Glomerular visceral epithelial cell (primary cell): ENCODE measurements around the gene CCDC183.
A peak's percentile ranks its signal among the peaks of the same experiment; 100 is the strongest.
"Not testable (repeated sequence)": the region's sequence is repeated elsewhere in the genome, so short reads cannot be mapped to it uniquely, and the experiment has no call there.

ENCODE experiments used
- DNase-seq: peaks from one replicate; pipeline ENCODE4 v3.0.0-alpha.2; 2016; ENCODE audit errors: extremely low spot score

The CCDC183 gene

DNA sequence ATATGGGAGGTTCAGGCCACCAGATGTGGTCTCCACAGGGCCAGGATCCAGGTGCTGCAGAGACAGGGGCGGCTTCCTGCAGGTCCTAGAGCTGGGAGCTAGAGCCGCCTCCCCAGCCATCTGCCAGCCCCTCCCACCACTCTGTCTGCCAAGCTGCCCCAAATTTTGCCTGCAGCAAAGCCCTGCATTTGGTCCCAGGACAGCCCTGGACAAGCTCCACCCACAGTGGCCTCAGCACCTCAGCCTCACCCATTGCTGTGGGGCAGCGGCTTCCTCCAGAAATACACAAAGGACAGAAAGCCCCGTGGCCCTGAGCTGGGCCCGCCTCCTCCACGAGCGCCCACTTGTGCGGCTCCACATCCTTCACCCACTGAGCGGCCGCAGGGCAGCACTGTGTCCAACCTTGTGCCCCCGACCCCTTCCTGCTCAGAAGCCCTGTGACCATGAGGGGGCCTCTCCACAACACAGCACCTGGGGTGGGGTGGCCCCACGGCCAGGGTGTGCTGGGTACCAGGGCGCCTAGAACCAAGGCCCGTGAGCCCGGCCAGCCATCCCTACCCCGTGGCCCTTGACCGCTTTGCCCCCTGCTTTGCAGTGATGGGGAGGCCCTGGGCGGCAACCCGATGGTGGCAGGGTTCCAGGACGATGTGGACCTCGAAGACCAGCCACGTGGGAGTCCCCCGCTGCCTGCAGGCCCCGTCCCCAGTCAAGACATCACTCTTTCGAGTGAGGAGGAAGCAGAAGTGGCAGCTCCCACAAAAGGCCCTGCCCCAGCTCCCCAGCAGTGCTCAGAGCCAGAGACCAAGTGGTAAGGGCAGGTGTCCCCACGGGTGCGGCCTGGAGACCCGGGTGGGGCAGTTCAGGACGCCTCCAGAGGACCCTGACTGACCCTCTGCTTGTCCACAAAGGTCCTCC, 42.4 kb downstream of the CCDC183 start:
- no peak for DNase-seq

DNA sequence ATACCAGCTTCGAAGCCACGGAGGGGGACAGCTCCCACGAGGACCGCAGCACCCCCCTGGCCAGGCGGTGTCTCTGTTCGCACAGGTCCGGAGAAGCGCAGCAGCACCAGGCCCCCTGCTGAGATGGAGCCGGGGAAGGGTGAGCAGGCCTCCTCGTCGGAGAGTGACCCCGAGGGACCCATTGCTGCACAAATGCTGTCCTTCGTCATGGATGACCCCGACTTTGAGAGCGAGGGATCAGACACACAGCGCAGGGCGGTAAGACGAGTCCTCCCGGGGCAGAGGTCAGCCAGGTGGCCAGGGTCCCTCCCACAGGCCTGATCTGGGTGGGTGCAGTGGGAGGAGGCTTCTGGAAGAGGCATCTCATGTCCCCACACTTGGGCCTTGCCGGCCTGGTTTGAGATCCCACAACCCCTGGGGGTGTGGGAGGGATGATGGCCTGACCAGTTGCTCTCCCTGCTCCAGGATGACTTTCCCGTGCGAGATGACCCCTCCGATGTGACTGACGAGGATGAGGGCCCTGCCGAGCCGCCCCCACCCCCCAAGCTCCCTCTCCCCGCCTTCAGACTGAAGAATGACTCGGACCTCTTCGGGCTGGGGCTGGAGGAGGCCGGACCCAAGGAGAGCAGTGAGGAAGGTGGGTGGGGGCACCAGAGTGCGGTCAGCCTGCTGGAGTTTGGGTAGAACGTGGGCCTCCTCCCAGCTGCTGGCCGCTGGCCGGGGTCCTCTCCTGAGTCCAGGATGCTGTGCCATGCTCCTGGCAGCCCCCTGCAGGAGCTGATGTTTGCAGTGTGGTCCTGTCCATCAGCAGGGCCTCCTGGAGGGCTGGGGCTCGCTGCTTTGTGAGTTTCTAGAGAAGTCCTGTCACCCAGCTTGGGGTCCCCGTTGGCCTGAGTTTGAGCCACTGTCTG, 43.3 kb downstream of the CCDC183 start:
- DNase-seq = no peak

DNA sequence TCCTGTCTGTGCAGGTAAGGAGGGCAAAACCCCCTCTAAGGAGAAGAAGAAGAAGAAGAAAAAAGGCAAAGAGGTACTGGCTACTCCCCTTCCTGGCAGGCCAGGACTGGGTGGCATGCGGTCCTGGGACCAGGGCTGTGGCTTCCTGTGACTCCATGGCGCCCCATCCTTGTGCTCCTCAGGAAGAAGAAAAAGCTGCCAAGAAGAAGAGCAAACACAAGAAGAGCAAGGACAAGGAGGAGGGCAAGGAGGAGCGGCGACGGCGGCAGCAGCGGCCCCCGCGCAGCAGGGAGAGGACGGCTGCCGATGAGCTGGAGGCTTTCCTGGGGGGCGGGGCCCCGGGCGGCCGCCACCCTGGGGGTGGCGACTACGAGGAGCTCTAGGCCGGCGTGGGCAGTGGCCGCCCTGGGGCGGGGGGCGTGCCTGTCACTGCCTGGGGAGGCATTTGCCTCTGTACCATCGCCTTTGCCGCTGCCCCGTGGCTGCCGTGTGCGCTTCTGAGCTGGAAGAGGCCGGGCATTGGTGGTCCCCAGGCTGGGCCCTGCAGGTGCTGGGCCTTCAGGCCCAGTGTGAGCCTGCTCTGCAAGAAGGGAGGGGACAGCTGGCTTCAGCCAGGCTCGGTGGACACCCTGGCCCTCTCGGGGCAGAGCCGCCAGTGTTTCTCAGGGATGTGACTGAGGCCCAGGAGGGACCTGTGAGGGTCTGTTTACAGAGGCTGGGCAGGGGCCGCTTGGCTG, 44.2 kb downstream of the CCDC183 start:
- no peak for DNase-seq

DNA sequence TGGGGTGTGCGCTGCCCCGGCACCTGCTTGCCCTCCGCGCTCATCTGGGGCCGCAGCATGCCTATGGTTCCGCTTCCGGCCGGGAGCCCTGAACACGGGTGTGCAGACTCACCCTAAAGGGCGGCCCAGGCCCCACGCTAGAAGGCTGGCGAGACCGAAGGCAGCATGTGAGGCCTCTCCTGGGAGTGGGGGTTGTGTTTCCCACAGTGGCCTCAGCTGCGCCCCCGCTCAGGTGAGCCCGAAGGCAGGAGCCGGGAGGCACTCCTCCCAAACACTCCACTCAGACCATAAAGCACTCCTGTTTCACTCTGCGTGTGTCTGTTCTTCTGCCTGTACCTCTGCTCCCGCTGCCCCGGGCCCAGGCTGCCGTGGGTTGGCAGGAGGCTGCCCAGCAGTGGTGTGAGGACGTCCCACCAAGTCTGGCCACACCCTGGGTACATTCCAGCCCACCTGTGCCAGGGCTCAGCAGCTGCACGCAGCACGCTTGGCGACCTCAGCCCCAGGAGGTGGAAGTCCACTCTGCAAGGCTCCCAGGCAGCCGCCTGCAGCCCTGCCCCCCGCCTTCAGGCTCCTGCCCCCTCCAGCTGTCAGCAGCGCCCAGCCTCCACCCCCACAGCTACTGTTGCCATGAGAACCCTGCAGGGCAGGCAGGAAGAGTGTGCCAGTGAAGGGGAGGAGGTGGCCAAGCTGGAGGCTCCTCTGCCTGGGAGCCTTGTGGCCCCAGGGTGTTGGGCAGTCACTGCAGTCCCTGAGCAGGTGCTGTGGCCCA, 44.9 kb downstream of the CCDC183 start:
- DNase-seq = peak; percentile 86

DNA sequence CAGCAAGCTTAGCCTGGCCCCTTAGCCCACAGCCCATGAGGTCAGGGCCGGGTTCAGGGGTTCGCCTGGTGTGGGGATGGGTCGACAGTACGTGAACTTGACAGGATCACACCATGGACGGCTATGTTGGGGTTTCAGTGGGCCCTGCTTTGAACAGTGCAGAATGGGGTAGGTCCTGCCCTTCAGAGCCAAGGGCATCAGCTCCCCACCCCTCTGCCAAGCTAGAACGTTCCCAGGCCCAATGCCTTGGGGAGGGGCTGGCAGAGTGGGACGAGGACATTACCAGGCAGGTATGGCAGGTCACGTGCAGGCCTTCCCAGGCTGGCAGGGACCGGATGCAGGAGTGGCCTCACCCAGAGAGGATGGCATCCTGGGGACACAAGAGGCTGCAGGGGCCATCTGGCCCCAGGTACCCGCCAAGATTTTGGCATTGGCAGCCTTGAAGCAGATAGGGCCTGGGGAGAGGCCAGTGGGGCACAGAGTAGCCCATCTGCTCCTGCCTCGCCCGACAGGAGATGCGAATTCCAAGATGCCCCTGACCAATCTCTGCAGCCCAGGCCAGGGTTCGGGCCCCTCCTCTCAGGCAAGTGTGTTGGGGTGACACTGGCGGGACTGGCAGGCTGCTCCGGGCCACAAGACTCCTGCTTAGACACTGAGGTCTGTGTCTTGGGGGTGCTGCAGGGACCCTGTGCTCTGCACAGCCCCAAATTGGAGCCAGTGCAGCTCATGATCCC, 45.7 kb downstream of the CCDC183 start:
- not testable (repeated sequence) for DNase-seq

DNA sequence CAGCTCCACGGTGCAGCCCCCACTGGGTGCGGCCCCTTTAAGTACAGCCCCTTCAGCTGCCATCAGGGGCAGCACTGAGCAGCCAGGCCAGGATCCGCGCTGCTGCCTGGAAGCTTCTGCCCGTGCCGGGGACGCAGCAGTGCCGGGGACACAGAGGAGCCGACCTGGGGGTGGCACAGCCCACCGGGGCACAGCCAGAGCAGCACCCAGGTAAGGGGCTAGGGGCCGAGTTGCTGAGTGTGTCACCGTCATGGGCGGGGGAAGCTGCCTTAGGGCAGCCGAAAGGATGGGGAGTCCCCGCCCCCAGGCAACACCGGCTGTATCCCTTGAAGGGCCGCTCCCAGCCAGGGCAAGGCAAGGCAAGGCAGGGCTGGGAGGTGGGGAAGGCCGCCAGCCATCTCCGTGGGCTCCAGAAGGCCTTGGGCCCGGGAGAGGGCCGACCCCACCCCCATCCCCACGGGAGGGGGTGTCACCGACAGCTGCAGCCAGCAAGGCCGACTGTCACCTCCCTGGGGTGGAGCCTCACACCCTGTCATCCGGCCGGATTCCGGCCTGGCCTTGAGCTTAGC, 46.3 kb downstream of the CCDC183 start, which contains the start of gene AJM1:
Gene AJM1 (plus strand): TSS at position 99 of the 569 bp plus-strand sequence. CDS start 1,937 bp downstream, outside the sequence.
- peak; percentile 82 for DNase-seq

DNA sequence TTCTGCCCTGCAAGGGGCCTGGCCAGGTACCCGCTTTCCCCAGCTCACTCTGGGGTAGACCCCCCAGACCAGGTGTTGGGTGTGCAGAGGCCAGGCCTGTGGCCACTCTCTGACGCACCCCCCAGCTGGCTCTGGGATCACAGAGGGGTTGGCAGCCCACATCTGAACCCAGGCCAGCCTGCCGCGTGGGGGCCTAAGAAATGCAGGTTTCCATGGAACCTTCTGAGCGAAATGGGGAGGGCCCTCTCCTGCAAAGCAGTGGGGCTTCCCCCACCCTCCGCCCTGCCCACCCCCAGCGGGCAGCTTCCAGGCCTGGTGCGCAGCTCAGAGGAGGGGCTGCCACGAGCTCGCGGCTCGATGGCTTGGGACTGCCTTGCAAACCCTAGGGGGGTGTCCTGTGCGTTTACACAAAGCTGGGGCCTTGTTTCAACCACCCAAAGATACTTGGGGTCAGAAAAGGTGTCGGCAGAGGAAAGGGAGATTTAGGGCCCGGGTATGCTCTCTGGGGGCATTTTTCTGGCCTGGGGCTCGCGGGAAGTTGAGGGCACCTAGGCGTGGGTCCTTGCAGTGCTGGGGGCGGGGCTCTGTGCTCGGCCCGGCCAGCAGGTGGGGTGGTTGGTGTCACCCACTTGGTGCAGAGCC, 47.1 kb downstream of the CCDC183 start:
- DNase-seq = not testable (repeated sequence)

DNA sequence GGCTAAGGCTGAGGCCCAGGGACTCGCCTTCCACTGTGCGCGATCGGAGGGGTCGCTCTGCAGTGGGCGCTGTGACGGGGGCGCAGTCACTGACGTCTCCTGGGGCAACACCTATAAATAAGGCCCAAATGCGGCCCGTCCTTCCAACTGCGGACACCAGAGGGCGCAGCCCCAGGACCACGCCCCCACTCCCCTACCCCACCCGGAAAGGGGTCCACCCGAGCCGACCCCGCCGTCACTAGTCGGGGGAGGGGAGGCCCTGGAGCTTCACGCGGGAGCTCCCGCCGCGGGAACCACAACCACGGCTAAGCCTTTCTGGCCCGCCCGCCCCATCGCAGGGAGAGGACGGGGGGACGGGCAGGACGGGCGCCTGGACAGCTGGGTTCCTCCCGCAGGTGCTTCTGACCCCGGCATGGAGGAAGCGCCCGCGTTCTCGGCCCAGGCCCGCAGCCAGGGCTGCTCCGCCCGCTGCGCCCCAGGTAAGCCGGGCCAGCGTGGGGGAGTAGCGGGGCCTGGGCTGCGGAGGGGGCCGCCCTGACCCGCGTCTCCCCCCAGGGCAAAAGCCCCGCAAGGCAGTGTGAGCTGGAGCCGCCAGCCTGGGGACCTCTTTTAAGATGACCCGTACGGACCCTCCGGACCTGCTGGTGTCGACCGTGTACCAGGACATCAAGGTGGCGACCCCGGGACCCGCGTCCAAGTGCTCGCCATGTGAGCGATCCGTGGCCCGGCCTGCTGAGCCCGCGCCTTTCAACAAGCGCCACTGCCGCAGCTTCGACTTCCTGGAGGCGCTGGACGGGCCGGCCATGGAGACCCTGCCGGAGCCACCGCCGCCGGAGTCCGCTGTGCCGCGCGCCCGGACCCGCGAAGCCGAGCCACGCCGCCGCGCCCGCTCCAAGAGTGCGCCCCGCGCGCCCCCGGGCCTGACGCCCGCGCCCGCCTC, 47.9 kb downstream of the CCDC183 start:
- DNase-seq = not testable (repeated sequence)

DNA sequence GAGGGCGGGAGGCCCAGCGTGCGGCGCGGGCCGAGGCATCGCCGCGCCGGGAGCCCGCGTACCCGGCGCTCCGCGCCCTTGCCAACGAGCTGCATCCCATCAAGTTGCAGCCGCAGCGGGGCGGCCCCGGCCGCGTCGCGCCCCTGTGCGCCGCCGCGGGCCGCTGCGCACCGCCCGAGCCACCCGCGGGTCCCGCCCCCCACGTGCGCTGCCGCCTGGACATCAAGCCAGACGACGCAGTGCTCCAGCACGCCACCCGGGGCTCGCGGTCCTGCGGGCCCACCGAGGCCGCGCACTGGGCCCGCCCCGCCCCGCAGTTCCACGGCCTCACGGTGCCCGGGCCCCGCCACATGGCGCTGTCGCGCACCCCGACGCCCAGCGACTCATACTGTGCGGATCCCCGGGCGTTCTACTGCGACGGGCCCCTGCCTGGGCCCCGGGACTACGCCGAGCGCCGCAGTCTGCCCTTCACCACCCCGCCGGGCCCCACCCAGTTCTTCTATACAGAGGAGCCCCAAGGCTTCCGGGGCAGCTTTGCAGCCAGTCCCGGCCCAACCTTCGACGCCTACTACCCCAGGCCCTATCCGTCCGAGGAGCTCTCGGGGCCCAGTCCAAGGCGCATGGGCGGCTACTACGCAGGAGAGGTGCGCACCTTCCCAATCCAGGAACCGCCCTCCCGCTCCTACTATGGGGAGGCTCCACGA, 48.8 kb downstream of the CCDC183 start:
- no peak for DNase-seq

DNA sequence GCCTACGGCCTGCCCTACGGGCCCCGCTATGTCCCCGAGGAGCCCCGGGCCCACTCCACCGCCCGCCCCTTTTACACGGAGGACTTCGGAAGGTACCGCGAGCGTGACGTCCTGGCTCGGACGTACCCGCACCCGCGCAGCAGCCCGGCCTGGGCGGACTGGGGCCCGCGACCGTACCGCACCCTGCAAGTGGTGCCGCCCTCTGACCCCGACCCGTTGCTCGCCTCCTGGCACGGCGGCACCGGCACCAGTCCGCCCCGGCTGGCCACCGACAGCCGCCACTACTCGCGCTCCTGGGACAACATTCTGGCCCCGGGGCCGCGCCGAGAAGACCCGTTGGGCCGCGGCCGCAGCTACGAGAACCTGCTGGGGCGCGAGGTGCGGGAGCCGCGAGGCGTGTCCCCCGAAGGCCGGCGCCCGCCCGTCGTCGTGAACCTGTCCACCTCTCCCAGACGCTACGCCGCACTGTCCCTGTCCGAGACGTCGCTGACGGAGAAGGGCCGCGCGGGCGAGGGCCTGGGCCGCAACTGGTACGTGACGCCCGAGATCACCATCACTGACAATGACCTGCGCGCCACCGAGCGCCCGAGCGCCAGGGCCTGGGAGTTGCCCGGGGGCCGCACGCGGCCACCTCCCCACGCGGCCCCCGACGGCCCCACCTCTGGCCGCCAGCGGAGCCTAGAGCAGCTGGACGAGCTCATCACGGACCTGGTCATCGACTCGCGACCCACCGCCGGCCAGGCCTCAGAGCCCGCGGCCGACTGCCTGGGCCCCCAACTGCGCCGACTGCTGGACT, 49.5 kb downstream of the CCDC183 start:
- DNase-seq = no peak

DNA sequence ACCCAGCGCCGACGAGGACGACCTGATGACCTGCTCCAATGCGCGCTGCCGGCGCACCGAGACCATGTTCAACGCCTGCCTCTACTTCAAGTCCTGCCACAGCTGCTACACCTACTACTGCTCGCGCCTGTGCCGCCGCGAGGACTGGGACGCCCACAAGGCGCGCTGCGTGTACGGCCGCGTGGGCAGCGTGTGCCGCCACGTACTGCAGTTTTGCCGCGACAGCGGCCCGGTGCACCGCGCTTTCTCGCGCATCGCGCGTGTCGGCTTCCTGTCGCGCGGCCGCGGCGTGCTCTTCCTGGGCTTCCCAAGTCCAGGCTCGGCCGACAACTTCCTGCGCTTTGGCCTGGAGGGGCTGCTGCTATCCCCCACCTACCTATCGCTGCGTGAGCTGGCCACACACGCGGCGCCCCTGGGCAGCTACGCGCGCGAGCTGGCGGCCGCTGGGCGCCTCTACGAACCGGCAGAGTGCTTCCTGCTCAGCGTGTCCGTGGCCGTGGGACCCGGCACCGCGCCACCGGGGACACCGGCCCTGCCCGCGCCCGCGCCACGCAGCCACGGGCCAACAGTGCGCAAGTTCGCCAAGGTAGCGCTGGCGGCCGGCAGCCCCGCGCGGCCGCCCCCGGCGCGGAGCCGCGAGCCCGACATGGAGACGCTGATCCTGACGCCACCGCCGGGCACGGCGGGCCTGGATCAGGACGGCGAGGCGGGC, 50.4 kb downstream of the CCDC183 start:
- no peak for DNase-seq

DNA sequence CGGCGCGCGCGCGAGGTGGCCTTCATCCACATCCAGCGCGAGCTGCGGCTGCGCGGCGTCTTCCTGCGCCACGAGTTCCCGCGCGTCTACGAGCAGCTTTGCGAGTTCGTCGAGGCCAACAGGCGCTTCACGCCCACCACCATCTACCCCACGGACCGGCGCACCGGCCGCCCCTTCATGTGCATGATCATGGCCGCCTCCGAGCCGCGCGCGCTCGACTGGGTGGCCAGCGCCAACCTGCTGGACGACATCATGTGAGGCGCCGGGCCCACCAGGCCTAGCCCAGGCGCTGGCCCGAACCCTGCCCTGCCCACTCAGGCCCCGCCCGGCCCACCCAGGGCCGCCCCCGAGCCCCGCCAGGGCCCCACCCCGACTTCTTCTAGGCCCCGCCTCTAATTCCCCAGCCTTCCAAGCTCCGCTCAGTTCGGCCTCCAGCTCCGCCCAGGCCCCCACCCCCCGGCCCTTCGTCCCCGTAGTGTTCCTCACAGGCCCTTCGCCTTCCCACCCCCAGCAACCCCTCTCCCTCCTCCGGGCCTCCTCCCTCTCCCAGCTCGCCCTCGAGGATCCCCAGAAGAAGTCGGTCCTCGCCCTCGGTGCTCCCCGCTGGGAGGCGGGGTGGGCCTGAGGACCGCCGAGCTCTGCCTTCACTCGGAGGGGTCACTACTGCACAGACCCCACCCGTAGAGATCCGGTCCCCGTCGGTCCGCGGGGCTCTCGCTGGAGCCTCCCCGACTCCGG, 51.1 kb downstream of the CCDC183 start:
- peak; percentile 69 for DNase-seq

DNA sequence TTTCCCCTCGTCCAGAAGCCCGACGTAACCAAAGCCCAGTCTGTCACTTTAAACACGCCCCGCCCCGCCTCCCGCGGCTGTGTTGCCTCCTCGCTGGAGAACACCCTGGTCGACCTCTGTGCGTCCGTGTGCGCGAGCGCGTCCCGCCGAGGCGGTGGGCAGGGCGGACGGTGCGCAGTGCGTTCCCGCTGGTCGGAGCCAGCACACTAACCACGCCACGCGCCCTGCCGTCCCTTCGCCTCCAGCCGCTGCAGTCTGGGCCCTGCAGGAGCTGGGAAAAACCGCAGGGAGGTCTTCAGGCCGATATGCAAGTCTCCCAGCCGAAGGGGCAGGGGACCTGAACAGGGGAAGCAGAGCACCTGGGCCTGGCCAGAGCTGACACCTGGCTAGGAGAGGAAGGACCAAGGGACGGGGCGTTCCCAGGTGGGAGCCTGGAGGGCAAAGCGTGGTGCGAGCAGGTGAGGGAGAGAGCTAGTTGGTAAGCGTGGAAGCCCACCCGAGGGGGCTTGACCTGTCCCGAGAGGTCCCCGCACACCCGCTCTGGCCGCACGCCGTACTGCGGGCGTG, 51.8 kb downstream of the CCDC183 start:
- peak; percentile 84 for DNase-seq

DNA sequence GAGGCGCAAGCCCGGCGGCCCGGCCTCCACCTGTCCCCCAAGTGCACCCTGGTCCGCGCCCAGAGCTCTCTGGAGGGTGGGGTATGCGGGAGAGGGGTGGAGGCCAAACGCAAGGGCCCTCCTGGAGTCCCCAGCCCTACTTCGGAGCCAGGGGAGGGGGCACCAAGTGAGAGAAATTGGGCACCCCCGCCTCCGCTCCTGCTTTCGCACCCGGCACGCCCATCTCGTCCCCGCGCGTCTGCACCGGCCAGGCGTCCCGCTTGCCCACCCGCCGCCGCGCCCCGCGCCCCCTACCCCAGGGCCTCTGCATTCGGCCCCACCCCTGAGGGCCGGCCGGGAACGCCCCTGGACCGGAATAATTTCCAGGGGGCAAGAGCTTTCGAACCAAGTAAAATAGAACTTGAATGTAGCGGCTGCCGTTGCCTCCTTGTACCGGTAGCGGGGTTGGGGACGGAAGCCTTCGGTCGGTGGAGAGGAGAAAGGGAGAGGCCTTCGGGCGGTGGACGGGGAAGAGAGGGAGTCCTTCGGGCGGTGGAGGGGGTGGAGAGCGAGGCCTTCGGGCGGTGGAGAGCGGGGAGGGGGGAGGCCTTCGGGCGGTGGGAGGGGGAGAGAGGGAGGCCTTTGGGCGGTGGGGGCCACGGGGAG, 52.4 kb downstream of the CCDC183 start:
- DNase-seq = no peak
